ENCODE results near the gene PRKAA1. TPM values are rescaled to one million over a fixed set of nuclear protein-coding genes. Genes with fewer than 3 reads are reported as not detected.
"Not testable (repeated sequence)": the region's sequence is repeated elsewhere in the genome, so short reads cannot be mapped to it uniquely, and the experiment has no call there.

PRKAA1 gene
- total RNA-seq, 1 experiment from 2014 or later, result 69.0 TPM

DNA sequence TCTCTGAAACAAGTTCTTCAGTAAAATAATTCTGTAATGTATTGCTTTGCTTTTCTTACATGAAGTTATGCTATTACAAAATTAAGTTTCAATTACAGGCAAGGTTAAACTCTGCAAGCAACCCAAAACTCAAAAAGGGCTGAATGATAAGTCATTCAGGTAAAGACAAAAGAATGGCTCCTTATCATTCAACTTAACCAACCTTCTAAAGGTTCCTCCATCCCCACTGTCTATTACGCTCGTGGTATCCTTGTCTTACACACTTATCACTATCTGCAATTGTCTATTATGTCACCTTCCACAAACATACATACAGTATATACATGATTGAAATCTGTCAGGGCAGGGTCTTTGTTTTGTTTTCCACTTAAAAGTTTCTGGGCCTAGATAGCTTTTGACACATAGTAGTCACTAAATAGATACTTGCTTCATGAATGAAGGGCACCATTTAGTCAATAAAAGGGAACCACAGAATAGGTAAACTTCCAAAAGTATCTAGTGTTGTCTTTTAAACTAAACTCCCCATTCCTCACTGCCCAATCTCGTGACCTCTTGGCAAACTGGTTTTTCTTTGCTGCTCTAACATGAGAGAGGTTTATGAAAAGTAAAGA, 30.0 kb upstream of the PRKAA1 start:
- H3K27me3 ChIP-seq, result no peaks in the 10 kb centered on the region
- H3K36me3 ChIP-seq, result peaks cover 81% of the 10 kb centered on the region
- DNase-seq, result no peak

DNA sequence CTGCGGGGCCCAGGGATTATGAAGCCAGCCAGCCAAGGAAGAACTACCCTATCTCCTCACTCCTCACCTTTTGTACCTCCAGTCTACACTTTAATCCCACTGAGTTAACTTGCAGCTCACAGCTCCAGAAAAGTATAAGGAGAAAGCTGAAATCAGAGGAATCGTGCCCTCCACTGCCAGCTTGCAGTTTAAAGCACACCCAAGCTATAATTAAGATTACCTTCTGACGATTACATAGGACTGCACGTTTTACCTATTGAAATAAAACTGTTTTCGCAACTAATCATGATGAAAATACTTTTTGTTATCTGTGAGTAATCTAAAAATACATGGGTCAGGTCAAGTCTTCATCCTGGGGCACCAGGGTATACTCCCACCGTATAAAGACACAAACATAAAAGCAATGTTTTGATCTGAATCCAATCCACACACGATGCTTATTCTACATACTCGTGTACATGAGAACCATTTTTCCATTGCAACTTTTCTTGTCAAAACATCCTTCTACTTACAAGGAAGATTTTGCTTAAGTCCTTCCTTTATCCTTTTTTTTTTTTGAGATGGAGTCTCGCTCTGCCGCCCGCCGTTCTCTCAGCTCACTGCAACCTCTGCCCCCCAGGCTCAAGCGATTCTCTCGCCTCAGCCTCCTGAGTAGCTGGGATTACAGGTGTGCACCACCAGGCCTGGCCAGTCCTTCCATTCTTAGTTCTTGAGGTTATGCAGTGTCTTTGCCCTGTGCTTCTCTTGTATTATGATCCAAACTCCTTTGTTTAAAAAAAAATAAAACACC, 29.2 kb upstream of the PRKAA1 start:
- Histone ChIP-seq H3K9me3 (no peaks in the 10 kb centered on the region), H3K27me3 (no peaks in the 10 kb centered on the region), H3K4me3 (no peak overlapping the region), H3K36me3 (peaks cover 77% of the 10 kb centered on the region)
- DNase-seq, result no peak

More for the DNA sequence above, 30.0 kb upstream of the PRKAA1 start:
- H3K9me3 ChIP-seq, result no peaks in the 10 kb centered on the region
- no peak overlapping the region for H3K4me3 ChIP-seq

DNA sequence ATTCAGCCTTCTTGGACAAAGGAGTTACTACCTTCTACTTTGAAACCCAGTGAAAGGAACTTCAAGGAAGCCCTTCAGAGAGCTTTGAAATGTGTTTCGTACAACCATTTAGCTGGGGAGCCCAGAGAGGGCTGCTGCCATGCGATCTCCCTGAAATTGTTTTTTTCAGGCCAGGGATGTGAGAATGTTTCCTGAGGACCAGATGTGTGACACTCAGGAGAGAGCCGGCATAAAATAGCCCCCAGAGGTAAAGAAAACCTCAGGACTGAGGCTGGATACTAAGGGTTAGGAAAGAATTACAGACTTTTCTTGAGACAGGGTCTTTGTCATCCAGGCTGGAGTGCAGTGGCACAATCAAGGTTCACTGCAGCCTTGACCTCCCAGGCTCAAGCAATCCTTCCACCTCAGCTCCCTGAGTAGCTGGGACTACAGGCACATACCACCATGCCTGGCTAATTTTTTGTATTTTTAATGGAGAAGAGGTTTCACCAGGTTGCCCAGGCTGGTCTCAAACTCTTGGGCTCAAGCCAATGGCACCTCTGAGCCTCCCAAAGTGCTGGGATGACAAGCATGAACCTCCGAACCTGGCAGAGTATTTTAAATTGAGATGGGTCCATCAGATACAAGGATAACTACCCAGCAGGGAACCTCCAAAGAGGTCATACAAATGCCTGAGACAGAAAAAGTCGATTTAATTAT, 28.5 kb upstream of the PRKAA1 start:
- no peak overlapping the region for H3K4me3 ChIP-seq
- no peaks in the 10 kb centered on the region for H3K27me3 ChIP-seq
- H3K36me3 ChIP-seq, result peaks cover 70% of the 10 kb centered on the region
- H3K9me3 ChIP-seq, result no peaks in the 10 kb centered on the region
- DNase-seq, result no peak

DNA sequence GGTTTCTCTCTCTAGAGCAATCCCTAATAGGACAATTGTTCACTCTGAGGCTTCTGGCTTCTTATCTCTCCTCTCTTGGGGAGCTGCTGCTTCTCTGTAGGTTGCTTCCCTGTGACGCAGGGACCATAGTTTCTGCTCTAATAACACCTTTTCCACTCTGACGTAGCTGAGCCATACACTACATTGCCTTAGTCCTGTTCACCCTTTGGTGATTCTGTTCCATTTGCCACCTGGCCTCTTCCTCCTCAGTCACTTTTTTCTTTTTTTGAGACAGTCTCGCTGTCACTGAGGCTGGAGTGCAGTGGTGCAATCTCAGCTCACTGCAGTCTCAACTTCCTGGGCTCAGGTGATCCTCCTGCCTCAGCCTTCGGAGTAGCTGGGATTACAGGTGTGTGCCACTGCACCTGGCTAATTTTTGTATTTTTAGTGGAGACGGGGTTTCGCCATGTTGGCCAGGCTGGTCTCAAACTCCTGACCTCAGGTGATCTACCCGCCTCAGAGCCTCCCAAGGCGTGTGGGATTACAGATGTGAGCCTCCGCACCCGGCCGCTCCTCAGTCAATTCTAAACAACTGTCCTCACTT, 27.4 kb upstream of the PRKAA1 start:
- not testable (repeated sequence) for H3K9me3 ChIP-seq, H3K27me3 ChIP-seq, DNase-seq, H3K4me3 ChIP-seq
- peaks cover 59% of the 10 kb centered on the region for H3K36me3 ChIP-seq

DNA sequence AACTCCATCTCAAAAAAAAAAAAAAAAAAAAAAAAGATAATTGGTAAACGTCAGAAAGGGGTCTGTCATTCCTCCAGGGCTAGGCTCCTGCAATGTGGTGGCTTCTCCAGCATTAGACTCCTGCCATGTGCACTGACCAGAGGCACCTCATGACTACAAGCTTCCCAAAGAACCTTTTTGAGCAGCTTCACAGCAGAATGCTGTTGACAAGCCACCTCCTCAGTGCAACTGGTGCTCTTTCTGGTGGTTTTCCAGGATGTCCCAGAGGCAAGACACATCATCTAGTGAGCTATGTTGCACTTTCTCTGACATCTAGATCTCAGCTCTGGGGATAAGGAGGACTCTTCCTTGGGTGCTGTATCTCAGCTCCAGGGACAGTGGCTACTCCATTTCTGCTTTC, 25.3 kb upstream of the PRKAA1 start:
- DNase-seq, result no peak

DNA sequence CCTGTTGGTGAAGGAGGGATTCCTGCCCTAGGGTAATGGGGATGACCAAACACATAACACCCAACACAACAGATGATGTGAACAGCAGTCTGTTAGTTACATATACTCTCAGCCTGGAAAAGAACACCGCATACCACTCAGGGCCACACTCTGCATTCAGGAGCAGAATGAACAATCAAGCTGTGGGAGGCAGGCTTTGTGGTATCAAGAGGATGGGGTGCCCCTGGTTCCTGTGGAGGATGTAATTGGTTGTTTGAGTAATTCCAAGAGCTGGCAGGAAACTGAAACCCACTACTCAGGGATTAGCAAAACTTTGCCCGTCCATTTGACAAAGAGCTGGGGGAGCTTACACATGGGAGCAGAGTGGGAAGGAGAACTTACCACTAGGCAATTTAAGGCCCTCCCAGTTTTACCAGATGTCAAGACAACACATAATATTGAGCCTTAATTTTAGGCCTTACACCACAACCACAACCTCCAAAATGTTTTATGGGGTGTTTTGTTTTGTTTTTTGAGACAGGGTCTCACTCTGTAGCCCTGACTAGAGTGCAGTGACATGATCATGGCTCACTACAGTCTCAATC, 15.6 kb upstream of the PRKAA1 start:
- Histone ChIP-seq H3K9me3 (no peaks in the 10 kb centered on the region), H3K36me3 (no peaks in the 10 kb centered on the region), H3K27me3 (no peaks in the 10 kb centered on the region), H3K4me3 (no peak overlapping the region)
- DNase-seq, result no peak

More for the DNA sequence above, 25.3 kb upstream of the PRKAA1 start:
- H3K4me3 ChIP-seq, result no peak overlapping the region
- no peaks in the 10 kb centered on the region for H3K27me3 ChIP-seq
- peaks cover 38% of the 10 kb centered on the region for H3K36me3 ChIP-seq
- no peaks in the 10 kb centered on the region for H3K9me3 ChIP-seq

DNA sequence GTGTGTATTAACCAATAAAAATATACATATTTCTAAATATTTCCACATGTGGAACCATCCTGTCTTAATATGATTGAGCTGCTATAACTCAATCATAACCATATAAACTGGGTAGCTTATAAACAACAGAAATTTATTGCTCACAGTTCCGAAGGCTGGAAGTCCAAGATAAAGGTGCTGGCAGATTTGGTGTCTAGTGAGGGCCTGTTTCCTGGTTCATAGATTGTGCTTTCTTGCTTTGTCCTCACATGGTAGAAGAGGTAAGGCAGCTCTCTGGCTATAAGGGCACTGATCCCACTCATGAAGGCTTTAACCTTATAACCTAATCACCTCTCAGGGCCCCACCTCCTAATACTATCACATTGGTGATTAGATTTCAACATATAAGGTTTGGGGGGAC, 14.0 kb upstream of the PRKAA1 start:
- no peaks in the 10 kb centered on the region for H3K9me3 ChIP-seq

DNA sequence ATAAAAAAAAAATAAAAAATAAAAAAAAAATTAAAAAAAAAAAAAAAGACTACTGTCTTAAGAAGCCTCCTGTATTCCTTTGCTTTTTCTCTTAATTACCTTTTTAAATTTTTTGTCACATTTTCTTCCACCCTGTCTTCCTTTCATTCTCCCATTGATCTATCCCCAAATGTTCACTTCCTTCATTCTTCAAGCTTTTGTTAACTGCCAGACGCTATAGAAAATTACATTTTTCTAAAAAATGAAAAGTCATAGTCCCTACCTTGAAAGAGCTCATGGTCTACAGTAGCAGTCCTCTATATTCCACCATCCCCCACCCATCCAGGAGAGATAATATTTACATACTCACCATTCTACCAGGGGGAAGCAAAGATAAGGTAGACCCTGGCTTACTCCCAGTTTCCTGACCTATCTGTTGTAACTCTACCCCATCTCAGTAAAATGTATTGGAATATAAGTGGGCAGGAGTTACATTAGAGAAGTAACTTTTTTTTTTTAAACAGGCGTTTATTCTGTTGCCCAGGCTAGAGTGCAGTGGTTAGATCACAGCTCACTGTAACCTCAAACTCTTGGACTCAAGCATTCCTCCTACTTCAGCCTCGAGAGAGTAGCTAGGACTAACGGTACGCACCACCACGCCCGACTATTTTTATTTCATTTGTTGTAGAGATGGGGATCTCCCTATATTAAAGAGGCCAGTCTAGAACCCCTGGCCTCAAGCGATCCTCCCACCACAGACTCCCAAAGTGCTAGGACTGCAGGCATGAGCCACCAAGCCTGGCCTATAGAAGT, 3.8 kb upstream of the PRKAA1 start:
- DNase-seq, result no peak
- H3K36me3 ChIP-seq, result no peaks in the 10 kb centered on the region
- H3K9me3 ChIP-seq, result no peaks in the 10 kb centered on the region
- no peak overlapping the region for H3K4me3 ChIP-seq
- H3K27me3 ChIP-seq, result no peaks in the 10 kb centered on the region

More for the DNA sequence above, 14.0 kb upstream of the PRKAA1 start:
- DNase-seq, result no peak
- Histone ChIP-seq H3K27me3 (no peaks in the 10 kb centered on the region), H3K4me3 (no peak overlapping the region), H3K36me3 (no peaks in the 10 kb centered on the region)

DNA sequence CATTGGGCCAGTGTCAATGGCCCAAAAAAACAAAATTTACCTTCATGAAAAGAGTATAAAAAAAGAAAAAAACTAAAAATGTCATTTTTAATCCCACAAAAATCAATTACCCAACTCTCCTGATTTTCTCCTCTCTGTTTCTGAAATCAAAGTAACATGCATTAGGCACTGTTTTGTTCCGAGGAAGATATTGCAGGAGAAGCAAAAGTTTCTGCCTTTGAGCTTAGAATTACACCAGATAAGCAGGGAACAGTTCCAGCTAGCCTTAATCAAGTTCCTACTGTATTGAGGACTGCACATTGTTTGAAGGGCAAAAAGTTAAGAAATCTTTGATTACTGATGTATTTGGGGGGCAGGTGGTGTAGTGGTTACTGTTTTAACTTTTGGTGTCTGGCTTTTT, 1.1 kb upstream of the PRKAA1 start:
- H3K4me3 ChIP-seq, result peak overlapping the region; percentile 97
- H3K27me3 ChIP-seq, result no peaks in the 10 kb centered on the region
- no peak for DNase-seq
- no peaks in the 10 kb centered on the region for H3K9me3 ChIP-seq
- H3K36me3 ChIP-seq, result peaks cover 10% of the 10 kb centered on the region

DNA sequence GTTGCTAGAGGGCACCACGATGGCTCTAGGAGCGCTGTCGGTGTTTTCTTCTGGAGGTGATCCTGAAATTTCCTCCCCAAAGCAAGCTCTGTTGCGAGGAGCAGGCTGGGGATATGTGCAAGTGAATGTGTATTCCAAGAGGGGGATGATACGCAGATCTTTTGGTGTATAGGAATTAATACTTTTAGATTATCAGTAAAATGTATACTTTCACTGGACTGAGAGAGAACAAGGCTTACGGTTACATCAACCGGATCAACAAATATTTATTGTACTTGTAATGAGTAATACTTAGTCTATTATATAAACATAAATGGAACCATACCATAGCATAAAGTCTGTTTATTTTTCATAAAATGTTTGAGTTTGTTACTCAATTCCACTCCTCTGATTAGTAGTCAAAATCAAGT, 632 bp upstream of the PRKAA1 start:
- H3K9me3 ChIP-seq, result no peaks in the 10 kb centered on the region
- H3K4me3 ChIP-seq, result peak overlapping the region; percentile 97
- H3K27me3 ChIP-seq, result no peaks in the 10 kb centered on the region
- peaks cover 13% of the 10 kb centered on the region for H3K36me3 ChIP-seq
- no peak for DNase-seq

DNA sequence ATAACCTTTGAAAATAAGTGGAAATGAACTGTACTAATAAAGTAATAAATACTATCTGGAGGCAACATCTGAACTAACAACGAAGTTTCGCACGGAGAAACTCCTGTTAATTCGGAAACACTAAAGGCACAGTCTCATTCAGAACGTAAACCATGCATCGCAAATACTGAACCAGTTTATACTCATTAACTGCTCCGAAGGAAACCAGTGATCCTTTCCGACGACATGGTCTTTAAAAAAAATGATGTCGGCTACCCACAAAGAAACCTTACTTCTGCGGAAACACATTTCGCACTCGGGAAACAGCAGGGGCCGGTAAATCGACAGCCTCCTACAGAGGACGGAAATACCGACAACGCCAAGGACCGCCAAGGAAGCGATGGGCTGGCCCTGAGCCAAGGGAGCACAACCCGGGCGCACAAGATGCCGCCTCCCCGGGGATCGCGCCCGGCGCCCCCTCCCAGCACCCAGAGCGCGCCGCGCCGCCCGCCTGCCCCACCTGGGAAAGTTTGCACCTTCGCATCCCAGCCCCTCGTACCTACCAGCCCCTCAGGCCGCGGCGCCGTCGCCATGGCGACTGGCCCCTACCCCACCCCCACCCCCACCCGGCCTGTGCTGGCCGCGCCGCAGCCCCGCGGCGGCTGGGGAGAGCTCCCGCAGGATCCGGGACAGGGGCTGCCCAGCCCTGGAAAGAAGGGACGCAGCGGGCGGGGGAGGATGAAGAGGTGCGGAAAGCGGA, 732 bp downstream of the PRKAA1 start:
- Histone ChIP-seq H3K4me3 (peak overlapping the region; percentile 97), H3K36me3 (peaks cover 13% of the 10 kb centered on the region), H3K9me3 (no peaks in the 10 kb centered on the region), H3K27me3 (no peaks in the 10 kb centered on the region)
- peak; percentile 86 for DNase-seq

DNA sequence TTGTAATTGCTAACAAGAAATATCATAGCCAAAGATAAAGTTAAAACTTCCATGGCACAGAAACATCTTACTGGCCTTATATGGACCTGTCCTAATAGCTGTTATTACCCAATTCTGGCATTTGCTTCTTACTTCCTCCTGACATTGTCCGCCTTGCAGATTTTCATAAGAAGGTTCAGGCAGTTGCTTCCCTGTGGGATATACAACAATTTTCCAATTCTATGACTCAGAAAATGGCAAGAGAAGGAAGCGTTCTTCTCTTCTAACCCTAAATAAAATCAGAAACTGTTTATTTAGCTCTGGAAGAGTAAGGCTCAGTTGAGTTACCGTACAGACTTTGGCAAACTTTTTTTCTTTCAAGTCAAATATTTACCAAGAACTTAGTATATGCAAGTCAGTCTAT, 1.7 kb downstream of the PRKAA1 start:
- peak; percentile 10 for DNase-seq
- Histone ChIP-seq H3K4me3 (peak overlapping the region; percentile 97), H3K9me3 (no peaks in the 10 kb centered on the region), H3K27me3 (no peaks in the 10 kb centered on the region), H3K36me3 (peaks cover 13% of the 10 kb centered on the region)

DNA sequence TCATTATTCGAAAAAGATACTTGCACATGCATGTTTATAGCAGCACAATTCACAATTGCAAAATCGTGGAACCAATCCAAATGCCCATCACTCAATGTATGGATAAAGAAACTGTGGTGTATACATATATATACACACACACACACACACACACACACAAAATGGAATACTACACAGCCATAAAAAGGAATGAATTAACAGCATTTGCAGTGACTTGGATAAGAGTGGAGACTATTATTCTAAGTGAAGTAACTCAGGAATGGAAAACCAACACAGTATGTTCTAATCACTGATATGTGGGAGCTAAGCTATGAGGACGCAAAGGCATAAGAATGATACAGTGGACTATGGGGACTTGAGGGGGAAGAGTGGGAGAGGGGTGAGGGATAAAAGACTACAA, 3.3 kb downstream of the PRKAA1 start:
- H3K9me3 ChIP-seq, DNase-seq, H3K27me3 ChIP-seq, H3K4me3 ChIP-seq: not testable (repeated sequence)
- H3K36me3 ChIP-seq, result peaks cover 13% of the 10 kb centered on the region

DNA sequence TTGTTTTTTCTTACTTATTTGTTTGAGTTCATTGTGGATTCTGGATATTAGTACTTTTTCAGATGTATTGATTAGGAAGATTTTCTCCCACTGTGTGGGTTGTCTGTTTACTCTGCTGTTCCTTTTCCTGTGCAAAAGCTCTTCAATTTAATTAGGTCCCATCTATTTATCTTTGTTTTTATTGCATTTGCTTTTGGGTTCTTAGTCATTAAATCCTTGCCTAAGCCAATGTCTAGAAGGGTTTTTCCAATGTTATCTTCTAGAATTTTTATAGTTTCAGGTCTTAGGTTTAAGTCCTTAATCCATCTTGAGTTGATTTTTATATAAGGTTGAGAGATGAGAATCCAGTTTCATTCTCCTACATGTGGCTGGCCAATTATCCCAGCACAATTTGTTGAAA, 3.8 kb downstream of the PRKAA1 start:
- not testable (repeated sequence) for DNase-seq, H3K9me3 ChIP-seq, H3K4me3 ChIP-seq, H3K27me3 ChIP-seq
- H3K36me3 ChIP-seq, result peaks cover 13% of the 10 kb centered on the region

DNA sequence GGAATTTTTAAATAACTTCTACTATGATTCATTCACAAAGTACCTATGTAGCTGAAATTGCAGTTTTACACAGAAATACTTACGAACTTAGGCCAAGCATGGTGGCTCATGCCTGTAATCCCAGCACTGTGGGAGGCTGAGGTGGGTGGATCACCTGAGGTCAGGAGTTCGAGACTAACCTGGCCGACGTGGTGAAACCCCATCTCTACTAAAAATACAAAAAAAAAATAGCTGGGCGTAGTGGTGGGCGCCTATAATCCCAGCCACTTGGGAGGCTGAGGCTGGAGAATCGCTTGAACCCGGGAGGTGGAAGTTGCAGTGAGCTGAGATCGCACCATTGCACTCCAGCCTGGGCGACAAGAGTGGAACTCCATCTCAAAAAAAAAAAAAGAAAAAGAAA, 5.5 kb downstream of the PRKAA1 start:
- peaks cover 29% of the 10 kb centered on the region for H3K36me3 ChIP-seq
- H3K4me3 ChIP-seq, H3K9me3 ChIP-seq, H3K27me3 ChIP-seq, DNase-seq: not testable (repeated sequence)

DNA sequence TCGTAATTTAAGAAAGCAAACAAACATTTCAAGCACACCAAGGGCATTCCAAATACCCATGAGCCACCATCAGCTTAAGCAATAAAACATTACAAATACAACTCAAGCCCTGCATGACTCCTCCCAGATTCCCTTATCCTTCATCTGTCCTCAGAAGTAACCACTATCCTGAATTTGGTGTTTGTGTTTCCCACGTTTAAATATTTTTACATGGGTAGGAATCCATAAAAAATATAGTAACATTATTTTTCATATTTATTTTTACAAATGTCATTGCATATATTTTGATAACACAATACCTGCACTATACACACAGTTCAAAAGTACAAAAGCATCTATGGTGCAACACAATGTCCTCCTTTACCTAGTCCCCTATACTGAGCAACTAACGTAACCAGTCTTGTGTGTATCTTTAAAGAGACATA, 6.4 kb downstream of the PRKAA1 start:
- H3K9me3 ChIP-seq, result peaks cover 9% of the 10 kb centered on the region
- H3K4me3 ChIP-seq, result no peak overlapping the region
- H3K27me3 ChIP-seq, result no peaks in the 10 kb centered on the region
- DNase-seq, result no peak
- peaks cover 29% of the 10 kb centered on the region for H3K36me3 ChIP-seq
